Activated naive CD8-positive, alpha-beta T cell (primary cell): ENCODE data around the gene N4BP2L2.

Source experiments
- H3K27ac Mint-ChIP-seq: one replicate; pipeline ENCODE4 v1.8.0; 2021; ENCODE audit warnings: mixed read lengths
- H3K27me3 Mint-ChIP-seq: one replicate; pipeline ENCODE4 v1.8.0; 2021; ENCODE audit warnings: mixed read lengths
- H3K36me3 Mint-ChIP-seq: one replicate; pipeline ENCODE4 v1.8.0; 2021; ENCODE audit warnings: mixed read lengths
- H3K4me1 Mint-ChIP-seq: one replicate; pipeline ENCODE4 v1.8.0; 2021; ENCODE audit warnings: low read depth, mixed read lengths
- H3K4me3 Mint-ChIP-seq: one replicate; pipeline ENCODE4 v1.8.0; 2021; ENCODE audit warnings: mild to moderate bottlenecking, mixed read lengths
- H3K9me3 Mint-ChIP-seq: one replicate; pipeline ENCODE4 v1.8.0; 2021; ENCODE audit warnings: low read depth, mixed read lengths

Gene N4BP2L2

DNA sequence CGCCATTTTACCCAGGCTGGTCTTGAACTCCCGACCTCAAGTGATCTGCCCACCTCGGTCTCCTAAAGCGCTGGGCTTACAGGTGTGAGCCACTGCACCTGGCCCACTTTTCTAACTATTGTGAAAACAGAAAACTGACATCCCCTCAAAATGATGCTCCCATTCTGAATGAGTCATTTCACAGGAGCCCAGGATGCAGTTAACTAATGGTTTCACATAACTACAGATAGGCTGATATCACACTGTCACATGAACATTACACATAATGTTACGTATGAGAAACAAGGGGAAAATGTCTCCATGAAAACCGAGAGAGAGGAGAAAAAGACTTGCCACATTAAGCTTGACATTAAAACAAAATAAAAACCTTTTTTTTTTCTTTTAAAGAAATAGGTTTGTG lies 37.5 kb downstream of the N4BP2L2 start:
- Mint-ChIP-seq H3K4me3 (no peak overlapping the region), H3K27ac (peak overlapping the region; percentile 4), H3K9me3 (no peaks in the 10 kb centered on the region), H3K4me1 (peaks cover 12% of the 10 kb centered on the region), H3K27me3 (no peaks in the 10 kb centered on the region), H3K36me3 (peaks cover 2% of the 10 kb centered on the region)

DNA sequence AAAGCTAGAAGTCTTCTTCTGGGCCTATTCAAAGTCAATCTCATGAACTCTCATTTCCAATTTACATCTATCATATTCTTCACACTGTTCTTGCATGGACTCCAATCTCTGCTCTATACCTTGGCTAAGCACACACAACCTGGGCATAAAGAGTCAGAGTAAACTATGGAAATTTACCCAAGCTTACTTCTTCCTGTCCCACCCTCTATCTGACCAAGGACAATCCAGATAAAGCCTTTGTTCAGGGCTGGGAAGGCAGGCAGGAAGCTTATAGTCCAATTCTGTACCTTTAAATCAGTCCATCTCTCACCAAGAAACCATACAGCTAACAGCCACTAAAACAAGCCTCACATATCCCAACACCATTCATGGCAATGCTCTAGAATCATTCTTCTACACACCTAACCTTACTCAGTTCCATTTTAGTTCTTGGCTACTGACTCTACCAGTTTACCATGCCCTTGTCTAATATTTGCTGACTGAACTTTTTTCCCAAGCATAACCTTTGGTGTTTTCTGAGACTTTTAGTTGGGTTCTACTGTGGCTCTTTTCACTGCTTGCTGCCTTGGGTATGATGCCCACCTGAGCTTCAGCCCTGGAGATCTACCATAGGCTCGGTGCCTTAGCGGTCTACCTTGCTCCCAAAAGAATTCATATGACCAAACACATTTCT lies 38.9 kb downstream of the N4BP2L2 start:
- Mint-ChIP-seq H3K4me1 (peaks cover 16% of the 10 kb centered on the region), H3K27ac (no peak overlapping the region), H3K36me3 (peaks cover 2% of the 10 kb centered on the region), H3K27me3 (no peaks in the 10 kb centered on the region), H3K4me3 (no peak overlapping the region), H3K9me3 (no peaks in the 10 kb centered on the region)

DNA sequence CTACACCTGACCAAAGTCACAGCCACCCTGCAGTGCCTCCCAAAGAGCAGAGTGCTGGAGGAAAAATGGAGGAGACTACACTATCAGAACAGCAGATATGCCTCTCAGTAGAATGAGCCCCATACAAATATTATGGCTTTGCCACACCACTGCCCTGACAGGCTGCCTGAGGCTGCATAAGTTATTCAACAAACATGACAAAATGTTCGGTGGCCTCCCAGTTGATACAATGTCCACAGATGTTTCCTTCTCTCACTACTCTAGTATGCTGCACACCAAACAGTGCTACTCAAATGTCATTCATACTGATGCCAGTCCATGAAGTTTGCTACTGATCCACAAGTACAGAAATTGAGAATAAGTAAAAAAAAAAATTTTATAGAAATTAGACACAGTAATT lies 41.0 kb downstream of the N4BP2L2 start:
- H3K27ac Mint-ChIP-seq: no peak overlapping the region
- peaks cover 2% of the 10 kb centered on the region for H3K36me3 Mint-ChIP-seq
- H3K4me1 Mint-ChIP-seq: peaks cover 16% of the 10 kb centered on the region
- H3K4me3 Mint-ChIP-seq: no peak overlapping the region
- no peaks in the 10 kb centered on the region for H3K27me3 Mint-ChIP-seq
- no peaks in the 10 kb centered on the region for H3K9me3 Mint-ChIP-seq

DNA sequence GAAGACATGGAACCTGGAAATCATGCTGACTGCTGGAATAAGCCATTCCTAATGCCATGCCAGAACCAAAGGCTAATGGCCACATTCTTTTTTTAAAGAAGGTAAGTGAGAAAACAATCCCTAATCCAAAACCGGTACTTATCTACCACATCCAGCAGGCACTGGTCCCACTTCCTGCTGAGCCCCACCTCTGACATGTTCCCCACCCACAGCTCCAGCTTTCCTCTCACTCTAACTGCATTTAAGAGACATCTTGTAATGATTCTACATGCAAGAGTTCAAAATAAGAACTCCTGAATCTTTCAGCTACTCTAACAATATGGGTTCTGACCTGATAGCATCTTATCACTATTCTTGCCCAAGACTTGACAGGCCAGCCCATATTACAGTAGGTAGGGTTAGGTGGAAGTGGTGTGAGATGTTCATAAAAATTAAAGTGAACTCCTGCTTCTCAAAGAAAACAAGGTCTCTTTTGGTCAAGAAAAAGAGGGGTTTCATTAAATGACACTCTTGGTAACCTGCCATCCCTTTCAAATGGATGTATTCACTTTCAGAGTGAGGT lies 41.9 kb downstream of the N4BP2L2 start:
- Mint-ChIP-seq H3K27ac (no peak overlapping the region), H3K4me3 (no peak overlapping the region), H3K4me1 (peaks cover 16% of the 10 kb centered on the region), H3K36me3 (peaks cover 2% of the 10 kb centered on the region), H3K9me3 (no peaks in the 10 kb centered on the region), H3K27me3 (no peaks in the 10 kb centered on the region)

DNA sequence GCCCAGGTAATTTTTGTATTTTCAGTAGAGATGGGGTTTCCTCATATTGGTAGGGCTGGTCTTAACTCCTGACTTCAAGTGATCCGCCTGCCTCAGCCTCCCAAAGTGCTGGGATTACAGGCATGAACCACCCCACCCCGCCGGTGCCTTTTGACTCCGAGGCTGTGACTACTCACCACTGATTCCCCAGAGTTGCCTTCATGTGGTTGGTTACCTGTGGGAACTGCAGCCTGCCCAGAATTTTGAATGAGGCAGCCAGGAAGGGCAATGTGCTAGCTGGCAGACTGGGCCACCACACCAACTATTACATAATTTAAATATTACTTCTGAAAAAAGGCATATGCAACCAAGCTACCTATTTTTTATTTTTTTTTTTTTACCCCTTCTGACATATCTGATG lies 42.8 kb downstream of the N4BP2L2 start:
- no peaks in the 10 kb centered on the region for H3K9me3 Mint-ChIP-seq
- peaks cover 2% of the 10 kb centered on the region for H3K36me3 Mint-ChIP-seq
- H3K4me1 Mint-ChIP-seq: peaks cover 14% of the 10 kb centered on the region
- no peak overlapping the region for H3K27ac Mint-ChIP-seq
- H3K4me3 Mint-ChIP-seq: no peak overlapping the region
- H3K27me3 Mint-ChIP-seq: no peaks in the 10 kb centered on the region

DNA sequence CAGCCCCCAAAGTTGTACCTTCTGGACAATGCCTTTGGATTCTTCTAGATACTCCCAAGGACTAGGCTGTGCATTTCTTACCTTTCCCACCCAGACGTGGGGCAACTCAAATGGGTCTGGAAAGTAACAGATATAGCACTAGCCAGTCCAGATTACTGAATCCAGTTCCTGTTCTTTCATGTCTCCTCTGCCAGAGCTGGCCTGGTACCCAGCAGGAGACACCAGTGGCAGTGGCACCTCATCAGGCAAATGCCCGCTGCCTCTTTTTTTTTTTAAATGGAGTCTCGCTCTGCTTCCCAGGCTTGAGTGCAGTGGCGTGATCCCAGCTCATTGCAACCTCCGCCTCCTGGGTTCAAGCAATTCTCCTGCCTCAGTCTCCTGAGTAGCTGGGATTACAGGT lies 43.2 kb downstream of the N4BP2L2 start:
- Mint-ChIP-seq H3K4me3 (no peak overlapping the region), H3K9me3 (no peaks in the 10 kb centered on the region), H3K27me3 (no peaks in the 10 kb centered on the region), H3K36me3 (peaks cover 2% of the 10 kb centered on the region), H3K4me1 (peaks cover 14% of the 10 kb centered on the region), H3K27ac (no peak overlapping the region)

DNA sequence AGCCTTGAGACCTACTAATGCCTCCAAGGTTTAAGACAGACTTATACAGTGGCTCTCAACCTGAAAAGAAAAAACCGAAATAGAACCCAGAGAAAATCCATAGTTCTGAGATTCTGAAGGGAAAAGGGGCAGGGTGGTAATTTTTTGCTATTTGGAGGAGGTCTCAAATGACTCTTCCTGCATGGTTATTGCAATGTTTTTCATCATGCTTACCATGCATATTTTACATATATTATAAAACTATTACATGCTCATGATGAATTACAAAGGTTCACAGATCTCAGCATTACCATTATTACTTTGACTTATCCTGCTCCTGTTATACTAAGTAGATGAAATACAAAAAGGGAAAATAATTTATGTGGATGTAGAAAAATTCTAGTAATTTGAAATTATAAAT lies 47.6 kb downstream of the N4BP2L2 start:
- Mint-ChIP-seq H3K4me1 (peaks cover 4% of the 10 kb centered on the region), H3K9me3 (no peaks in the 10 kb centered on the region), H3K4me3 (no peak overlapping the region), H3K27ac (no peak overlapping the region), H3K27me3 (no peaks in the 10 kb centered on the region), H3K36me3 (no peaks in the 10 kb centered on the region)

DNA sequence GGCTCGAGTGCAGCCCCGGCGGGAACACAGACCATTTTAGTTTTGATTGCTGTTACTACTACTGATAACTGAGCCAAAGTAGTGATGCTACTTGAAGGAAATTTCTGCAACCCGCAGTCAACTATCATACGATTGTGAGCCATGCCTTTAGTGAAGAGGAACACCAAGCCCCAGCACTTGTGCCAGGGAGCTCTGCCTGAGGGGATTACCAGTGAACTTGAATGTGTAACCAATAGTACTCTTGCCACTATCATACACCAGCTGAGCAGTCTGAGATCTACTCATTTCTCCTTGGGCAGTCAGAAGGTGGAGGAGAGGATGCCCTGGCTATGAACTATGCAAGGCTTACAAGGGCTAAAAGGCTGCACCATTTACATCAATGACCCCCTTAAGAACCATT lies 61.7 kb downstream of the N4BP2L2 start:
- Mint-ChIP-seq H3K36me3 (peaks cover 12% of the 10 kb centered on the region), H3K27ac (no peak overlapping the region), H3K4me1 (no peaks in the 10 kb centered on the region), H3K4me3 (no peak overlapping the region), H3K27me3 (no peaks in the 10 kb centered on the region), H3K9me3 (no peaks in the 10 kb centered on the region)

DNA sequence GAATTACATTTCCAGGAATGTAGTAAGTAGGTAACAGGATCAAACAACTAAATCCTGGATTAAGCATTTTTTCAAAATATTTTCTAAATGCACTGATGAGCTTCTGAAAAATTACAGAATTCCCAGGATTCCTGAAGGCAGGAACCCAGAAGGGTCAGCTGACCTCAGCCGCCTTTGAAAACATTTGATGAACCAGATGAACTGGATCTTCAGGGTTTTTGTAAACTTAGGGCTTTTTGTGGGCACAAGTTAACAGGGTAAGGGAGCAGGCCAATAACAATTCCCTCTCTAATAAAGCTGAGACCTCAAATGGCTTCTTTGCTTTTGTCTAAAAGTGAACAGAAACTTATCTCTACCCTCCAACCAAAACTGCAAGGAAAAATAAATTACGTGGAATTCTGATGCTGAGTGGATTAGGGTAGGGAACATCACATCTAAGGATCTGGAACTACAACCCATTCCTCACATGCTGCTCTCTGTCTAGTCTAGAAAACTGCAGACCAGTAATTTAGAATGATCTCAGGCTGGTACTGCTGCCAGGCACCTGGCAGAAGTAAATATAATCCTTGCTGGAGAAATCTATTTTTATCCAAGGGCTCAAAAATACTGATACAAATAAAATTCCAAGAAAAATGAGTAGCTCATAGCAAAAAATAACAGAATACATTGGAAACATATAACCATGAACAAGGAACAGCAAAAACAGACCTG lies 62.4 kb downstream of the N4BP2L2 start:
- no peaks in the 10 kb centered on the region for H3K4me1 Mint-ChIP-seq
- no peaks in the 10 kb centered on the region for H3K27me3 Mint-ChIP-seq
- no peak overlapping the region for H3K27ac Mint-ChIP-seq
- H3K4me3 Mint-ChIP-seq: no peak overlapping the region
- H3K9me3 Mint-ChIP-seq: no peaks in the 10 kb centered on the region
- H3K36me3 Mint-ChIP-seq: peaks cover 14% of the 10 kb centered on the region

DNA sequence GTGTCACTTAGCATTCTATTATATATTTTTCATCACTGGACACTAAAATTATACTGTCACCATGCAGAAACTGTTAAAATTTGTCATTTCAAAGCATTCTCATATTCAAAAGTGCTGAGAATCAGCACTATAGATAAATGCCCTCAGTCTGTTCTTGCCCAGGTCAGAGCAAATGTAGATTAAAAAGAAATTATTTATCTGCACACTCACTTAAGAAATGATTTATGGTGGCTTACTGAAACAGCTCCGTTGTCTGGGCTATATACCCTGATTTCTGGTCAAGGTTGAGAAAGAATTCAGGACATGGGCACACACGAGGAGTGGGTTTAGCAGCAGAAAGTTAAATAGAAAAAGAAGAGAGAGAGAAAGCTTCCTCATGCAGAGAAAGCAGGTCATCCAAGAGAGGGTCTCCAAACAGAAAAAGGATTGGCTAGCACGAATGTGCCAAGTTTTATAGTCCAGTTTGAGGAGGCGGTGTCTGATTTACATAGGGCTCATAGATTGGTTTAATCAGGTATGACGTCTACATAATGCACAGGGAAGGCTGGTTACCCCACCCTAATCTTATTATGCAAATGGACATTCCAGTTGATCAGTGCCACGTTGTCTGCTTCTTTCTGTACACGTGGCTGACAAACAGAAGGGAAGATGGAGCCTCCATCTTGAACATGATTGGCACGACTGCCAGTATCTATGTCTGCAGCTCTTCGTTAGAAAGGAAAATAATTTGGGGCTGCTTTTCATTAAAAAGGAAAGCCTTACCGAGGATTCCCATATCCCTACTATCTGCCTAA lies 63.4 kb downstream of the N4BP2L2 start:
- no peak overlapping the region for H3K4me3 Mint-ChIP-seq

DNA sequence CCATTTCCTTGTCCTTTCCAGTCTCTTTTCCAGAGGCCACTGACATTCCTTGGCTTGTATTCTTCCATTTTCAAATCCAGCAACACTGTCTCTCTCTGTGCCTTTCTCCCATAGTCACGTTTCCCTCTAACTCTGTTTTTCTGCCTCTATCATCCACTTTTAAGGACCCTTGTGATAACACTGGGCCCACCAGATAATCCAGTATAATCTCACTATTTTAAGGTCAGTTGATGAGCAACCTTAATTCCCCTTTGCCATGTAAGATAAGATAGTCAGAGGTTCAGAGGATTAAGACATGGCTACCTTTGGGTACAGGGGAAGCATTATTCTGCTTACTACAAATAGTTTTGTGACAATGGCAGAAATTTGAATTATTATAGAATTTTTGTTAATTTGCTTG lies 64.9 kb downstream of the N4BP2L2 start:
- H3K9me3 Mint-ChIP-seq: no peaks in the 10 kb centered on the region
- no peaks in the 10 kb centered on the region for H3K4me1 Mint-ChIP-seq
- no peak overlapping the region for H3K4me3 Mint-ChIP-seq
- H3K27me3 Mint-ChIP-seq: no peaks in the 10 kb centered on the region
- H3K36me3 Mint-ChIP-seq: peaks cover 16% of the 10 kb centered on the region
- H3K27ac Mint-ChIP-seq: no peak overlapping the region

More for the DNA sequence above, 63.4 kb downstream of the N4BP2L2 start:
- Mint-ChIP-seq H3K9me3 (no peaks in the 10 kb centered on the region), H3K36me3 (peaks cover 14% of the 10 kb centered on the region), H3K4me1 (no peaks in the 10 kb centered on the region), H3K27me3 (no peaks in the 10 kb centered on the region), H3K27ac (no peak overlapping the region)

DNA sequence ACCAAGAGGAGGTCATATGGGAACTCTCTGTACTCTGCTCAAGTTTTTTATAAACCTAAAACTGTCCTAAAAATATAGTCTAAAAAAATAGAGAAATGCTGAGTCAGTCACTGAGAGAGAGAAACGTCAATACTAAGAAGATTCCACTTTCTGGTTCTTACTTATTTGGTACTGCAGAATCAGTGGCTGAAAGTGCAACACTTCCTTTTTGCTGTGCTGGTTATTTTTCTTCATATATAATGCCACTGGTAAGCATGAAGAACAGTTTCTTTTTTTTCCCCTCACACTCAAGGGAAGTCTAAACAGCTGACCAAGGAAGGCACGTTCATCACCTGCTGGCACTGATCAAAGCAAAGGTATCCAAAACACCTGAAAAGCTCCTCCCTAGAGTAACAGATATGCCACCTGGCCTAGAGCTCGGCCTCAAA lies 66.4 kb downstream of the N4BP2L2 start:
- no peak overlapping the region for H3K4me3 Mint-ChIP-seq
- H3K36me3 Mint-ChIP-seq: peaks cover 16% of the 10 kb centered on the region
- no peak overlapping the region for H3K27ac Mint-ChIP-seq
- H3K27me3 Mint-ChIP-seq: no peaks in the 10 kb centered on the region
- no peaks in the 10 kb centered on the region for H3K4me1 Mint-ChIP-seq
- no peaks in the 10 kb centered on the region for H3K9me3 Mint-ChIP-seq

DNA sequence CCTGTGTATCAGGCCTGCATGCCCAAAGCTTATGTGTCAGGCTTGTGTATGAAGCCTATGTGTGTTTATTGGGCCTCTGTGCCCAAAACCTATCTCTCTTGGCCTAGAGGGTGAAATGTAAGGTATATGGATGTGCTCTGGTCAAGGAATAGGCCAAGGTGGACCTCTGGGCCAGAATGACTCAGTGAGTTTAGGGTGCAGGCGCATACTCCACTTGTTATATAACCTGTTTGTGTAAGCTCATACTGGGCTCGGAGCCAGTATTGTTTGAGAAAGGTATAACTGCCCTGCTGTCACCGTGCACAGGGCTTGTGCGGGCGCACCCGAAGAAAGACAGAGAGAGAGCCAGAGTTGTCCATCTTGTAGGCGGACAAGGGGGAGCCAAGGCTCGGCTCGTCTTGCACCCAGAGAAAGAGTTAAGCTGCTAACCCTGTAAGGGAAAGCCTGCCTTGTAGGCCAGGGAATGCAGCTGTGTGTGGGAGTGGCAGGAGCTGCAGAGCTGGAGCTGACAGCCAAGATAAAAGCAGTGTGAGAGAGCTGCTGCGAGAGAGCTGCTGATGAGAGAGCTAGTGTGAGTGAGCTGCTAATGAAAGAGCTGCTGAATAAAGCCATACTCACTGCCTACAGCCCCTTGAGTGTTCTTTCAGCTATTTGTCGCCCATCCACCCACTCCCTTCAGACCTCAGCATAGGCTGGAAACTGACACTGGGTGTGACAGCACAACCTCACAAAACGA lies 67.2 kb downstream of the N4BP2L2 start:
- Mint-ChIP-seq H3K36me3 (peaks cover 11% of the 10 kb centered on the region), H3K4me3 (no peak overlapping the region), H3K27me3 (no peaks in the 10 kb centered on the region), H3K4me1 (no peaks in the 10 kb centered on the region), H3K9me3 (no peaks in the 10 kb centered on the region), H3K27ac (no peak overlapping the region)

DNA sequence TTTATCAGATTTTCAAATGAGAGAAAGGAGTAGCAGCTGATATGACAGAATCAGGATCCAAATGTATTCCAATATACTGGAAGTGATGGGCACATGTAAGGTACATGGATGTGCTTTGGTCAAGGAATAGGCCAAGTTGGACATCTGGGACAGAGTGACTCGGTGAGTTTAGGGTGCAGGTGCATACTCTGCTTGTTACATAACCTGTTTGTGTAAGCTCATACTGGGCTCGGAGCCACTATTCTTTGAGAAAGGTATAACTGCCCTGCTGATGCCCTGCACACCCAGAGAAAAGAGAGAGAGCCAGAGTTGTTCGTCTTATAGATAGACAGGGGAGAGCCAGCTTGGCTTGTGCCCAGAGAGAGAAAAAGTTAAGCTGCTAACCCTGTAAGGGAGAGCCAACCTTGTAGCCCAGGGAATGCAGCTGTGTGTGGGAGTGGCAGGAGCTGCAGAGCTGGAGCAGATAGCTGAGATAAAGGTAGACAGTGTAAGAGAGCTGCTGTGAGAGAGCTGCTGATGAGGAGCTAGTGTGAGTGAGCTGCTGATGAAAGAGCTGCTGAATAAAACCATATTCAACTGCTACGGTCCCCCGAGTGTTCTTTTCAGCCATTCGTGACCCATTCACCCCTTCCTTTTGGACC lies 70.0 kb downstream of the N4BP2L2 start:
- Mint-ChIP-seq H3K36me3 (peaks cover 10% of the 10 kb centered on the region), H3K27me3 (no peaks in the 10 kb centered on the region), H3K27ac (no peak overlapping the region), H3K9me3 (no peaks in the 10 kb centered on the region), H3K4me1 (no peaks in the 10 kb centered on the region), H3K4me3 (no peak overlapping the region)
